A673 (cell line): Measurements from ENCODE around the gene CCDC148. TPM values are rescaled to one million over a fixed set of nuclear protein-coding genes. Genes with fewer than 3 reads are reported as not detected.

Experiments used
- BruUV-seq: library from RNA; stranded (reverse); fragments of 400-500 nt; replicated peaks from 2 replicates; lab custom pipeline; 2021; lab: Mats Ljungman, UMichigan
- CTCF ChIA-PET: fragments of 300-600 bp; sonication (Branson Sonifier 250); formaldehyde crosslinking; loops from one replicate; lab custom pipeline; 2022; ENCODE audit warnings: antibody characterized with exemption; lab: Charles Lee
- POLR2A ChIA-PET: fragments of 300-600 bp; sonication (Branson Sonifier 250); formaldehyde crosslinking; loops from one replicate; lab custom pipeline; 2022; ENCODE audit warnings: antibody characterized with exemption; ENCODE audit not compliant: low non-redundant PET; lab: Charles Lee
- DNase-seq: peaks from one replicate; pipeline ENCODE4 v3.0.0-alpha.2; 2015; ENCODE audit warnings: low spot score
- H3K27ac ChIP-seq: fragments of 200-600 bp; sonication (generic); 2 replicates; pipeline ENCODE4 v1.5.1; 2016; ENCODE audit warnings: mixed run types, low read depth, mild to moderate bottlenecking, mixed read lengths, antibody characterized with exemption, low read length; ENCODE audit not compliant: poor library complexity, severe bottlenecking
- H3K27me3 ChIP-seq: fragments of 200-600 bp; sonication (generic); replicated peaks from 2 replicates; pipeline ENCODE4 v1.6.1; 2017; ENCODE audit warnings: mixed run types, low read depth, mild to moderate bottlenecking, mixed read lengths, antibody characterized with exemption, low read length; ENCODE audit not compliant: insufficient read depth, poor library complexity
- H3K36me3 ChIP-seq: fragments of 200-600 bp; sonication (generic); 2 replicates; pipeline ENCODE4 v1.6.1; 2016; ENCODE audit warnings: mixed run types, mild to moderate bottlenecking, mixed read lengths, antibody characterized with exemption, low read length; ENCODE audit not compliant: insufficient read depth, poor library complexity, severe bottlenecking
- H3K4me1 ChIP-seq: fragments of 200-600 bp; sonication (generic); 2 replicates; pipeline ENCODE4 v1.6.1; 2017; ENCODE audit warnings: mixed run types, mild to moderate bottlenecking, mixed read lengths, antibody characterized with exemption, low read length; ENCODE audit not compliant: insufficient read depth, poor library complexity, severe bottlenecking
- H3K4me3 ChIP-seq: fragments of 200-600 bp; sonication (generic); 2 replicates; pipeline ENCODE4 v1.5.1; 2016; ENCODE audit warnings: low read depth, mixed run types, mild to moderate bottlenecking, mixed read lengths, low read length; ENCODE audit not compliant: poor library complexity, severe bottlenecking
- H3K9me3 ChIP-seq: fragments of 200-600 bp; sonication (generic); 2 replicates; pipeline ENCODE4 v1.6.1; 2016; ENCODE audit warnings: mixed run types, low read depth, mild to moderate bottlenecking, mixed read lengths, antibody characterized with exemption, low read length; ENCODE audit not compliant: poor library complexity, severe bottlenecking
- EZH2 ChIP-seq: fragments of 200-600 bp; sonication (generic); IDR thresholded peaks from 2 replicates; pipeline ENCODE4 v1.6.1; 2017; ENCODE audit warnings: borderline replicate concordance, low read depth, mild to moderate bottlenecking, mixed read lengths, antibody characterized with exemption, low read length; ENCODE audit not compliant: poor library complexity, severe bottlenecking
- intact Hi-C: fragments of 100-400 bp; cut with micrococcal nuclease; formaldehyde crosslinking; loops from one replicate; pipeline ENCODE4 v1.10.0; 2022; ENCODE audit not compliant: unreplicated experiment
- total RNA-seq: library from RNA; stranded (reverse); gene quantifications from 2 replicates; pipeline ENCODE4 v1.2.3, GENCODE V29; 2021
- TF ChIP-seq, protein P1 (sequence below): fragments of 300-800, 200-600 bp; sonication (generic); conservative IDR thresholded peaks from 2 replicates; pipeline ENCODE4 v1.5.1; 2017; ENCODE audit warnings: low read depth, mild to moderate bottlenecking, antibody characterized with exemption, low read length, moderate library complexity, mixed read lengths

The CCDC148 gene
- total RNA-seq, 1 experiment from 2014 or later = 0.90 TPM

DNA sequence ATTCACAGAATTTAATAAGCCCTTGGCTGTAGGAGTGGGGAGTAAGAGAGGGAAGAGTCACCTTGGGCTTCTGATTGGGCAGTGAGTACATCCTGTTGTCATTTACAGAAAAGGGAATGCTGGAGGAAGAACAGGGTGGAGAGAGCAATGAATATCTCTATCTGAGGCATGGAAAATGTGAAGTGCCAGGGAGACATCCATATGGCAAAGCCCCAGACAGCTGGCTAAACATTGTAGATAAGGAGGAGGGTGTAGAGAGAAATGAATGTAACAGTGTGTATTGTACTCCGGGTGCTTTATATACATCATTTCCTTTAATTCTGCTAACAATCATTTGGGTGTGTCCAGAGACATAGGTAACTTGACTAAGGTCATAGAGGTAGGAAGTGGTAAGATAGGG lies 251.3 kb downstream of the CCDC148 start:
- Histone ChIP-seq H3K27ac (no peak overlapping the region), H3K4me1 (no peaks in the 10 kb centered on the region), H3K27me3 (no peaks in the 10 kb centered on the region), H3K36me3 (no peaks in the 10 kb centered on the region), H3K9me3 (no peaks in the 10 kb centered on the region), H3K4me3 (no peak overlapping the region)
- intact Hi-C loops = no loop called here
- BruUV-seq = no TSS peak
- CTCF ChIA-PET = interaction anchor here (0.6 kb wide), 1 partner anchor 591 kb away, joined by 3 read pairs; no protein-coding TSS in a partner anchor
- no peak for DNase-seq
- TF ChIP-seq, protein P1, sequence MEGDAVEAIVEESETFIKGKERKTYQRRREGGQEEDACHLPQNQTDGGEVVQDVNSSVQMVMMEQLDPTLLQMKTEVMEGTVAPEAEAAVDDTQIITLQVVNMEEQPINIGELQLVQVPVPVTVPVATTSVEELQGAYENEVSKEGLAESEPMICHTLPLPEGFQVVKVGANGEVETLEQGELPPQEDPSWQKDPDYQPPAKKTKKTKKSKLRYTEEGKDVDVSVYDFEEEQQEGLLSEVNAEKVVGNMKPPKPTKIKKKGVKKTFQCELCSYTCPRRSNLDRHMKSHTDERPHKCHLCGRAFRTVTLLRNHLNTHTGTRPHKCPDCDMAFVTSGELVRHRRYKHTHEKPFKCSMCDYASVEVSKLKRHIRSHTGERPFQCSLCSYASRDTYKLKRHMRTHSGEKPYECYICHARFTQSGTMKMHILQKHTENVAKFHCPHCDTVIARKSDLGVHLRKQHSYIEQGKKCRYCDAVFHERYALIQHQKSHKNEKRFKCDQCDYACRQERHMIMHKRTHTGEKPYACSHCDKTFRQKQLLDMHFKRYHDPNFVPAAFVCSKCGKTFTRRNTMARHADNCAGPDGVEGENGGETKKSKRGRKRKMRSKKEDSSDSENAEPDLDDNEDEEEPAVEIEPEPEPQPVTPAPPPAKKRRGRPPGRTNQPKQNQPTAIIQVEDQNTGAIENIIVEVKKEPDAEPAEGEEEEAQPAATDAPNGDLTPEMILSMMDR = no peak
- no peak for TF ChIP-seq EZH2
- POLR2A ChIA-PET = no interaction called here

DNA sequence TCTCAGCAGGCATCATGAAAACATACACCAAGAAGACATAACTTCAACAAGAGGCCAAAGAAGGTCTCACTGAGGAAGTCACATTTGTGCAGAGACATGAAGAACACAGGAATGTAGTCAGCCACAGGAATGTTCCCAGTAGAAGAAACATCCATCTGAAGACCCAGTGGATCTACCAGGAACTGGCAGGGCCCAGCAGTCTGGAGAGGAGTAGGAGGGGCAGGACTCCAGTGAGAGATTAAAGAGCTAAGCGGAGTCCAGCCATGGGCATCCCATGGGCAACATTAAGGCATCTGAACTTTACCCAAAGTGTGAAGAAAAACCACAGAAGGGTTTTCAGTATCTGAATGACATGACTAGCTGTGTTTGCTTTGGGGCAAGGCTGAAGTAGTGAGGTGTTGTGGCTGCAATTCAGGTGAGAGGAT lies 251.8 kb downstream of the CCDC148 start:
- ChIA-PET CTCF (no interaction called here), POLR2A (no interaction called here)
- H3K9me3 ChIP-seq = no peaks in the 10 kb centered on the region
- H3K27me3 ChIP-seq = no peaks in the 10 kb centered on the region
- TF ChIP-seq EZH2 = no peak
- TF ChIP-seq, protein P1 = no peak
- H3K4me3 ChIP-seq = no peak overlapping the region
- no peak for DNase-seq
- intact Hi-C loops = no loop called here
- no peaks in the 10 kb centered on the region for H3K36me3 ChIP-seq
- H3K27ac ChIP-seq = no peak overlapping the region
- BruUV-seq = no TSS peak
- no peaks in the 10 kb centered on the region for H3K4me1 ChIP-seq

DNA sequence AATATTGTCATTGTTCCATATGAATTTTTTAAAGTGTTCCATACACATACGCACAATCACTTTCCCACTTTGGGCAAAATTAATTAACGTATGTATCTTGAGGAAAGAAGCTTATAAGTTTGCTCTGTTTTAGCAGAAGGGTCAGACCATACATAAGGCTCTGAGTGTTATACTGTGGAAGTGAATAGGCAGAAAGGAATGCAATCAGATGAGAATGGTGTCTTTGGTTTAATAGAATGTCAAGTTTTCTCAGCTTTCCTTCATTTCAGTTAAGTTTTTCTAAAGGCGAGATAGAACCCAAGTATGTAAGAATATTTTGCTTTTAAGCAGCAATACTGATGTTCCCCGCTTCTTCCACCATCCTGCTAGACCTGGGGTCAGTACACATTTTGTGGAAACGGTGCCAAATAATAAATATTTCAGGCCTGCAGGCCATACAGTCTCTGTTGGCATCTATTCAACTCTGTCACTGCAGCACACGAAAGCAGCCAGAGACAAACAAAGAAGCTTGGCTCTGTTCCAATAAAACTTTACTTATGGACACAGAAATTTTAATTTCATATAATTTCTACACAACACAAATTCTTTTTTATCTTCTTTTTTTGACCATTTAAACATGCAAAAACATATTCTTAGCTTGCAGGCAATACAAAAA lies 254.3 kb downstream of the CCDC148 start:
- CTCF ChIA-PET = no interaction called here
- no TSS peak for BruUV-seq
- H3K4me3 ChIP-seq = no peak overlapping the region
- TF ChIP-seq, protein P1 = no peak
- TF ChIP-seq EZH2 = no peak
- POLR2A ChIA-PET = interaction anchor here (0.8 kb wide), 1 partner anchor 11 kb away, joined by 3 read pairs; no protein-coding TSS in a partner anchor
- peak; percentile 35 for DNase-seq
- H3K9me3 ChIP-seq = no peaks in the 10 kb centered on the region
- H3K4me1 ChIP-seq = no peaks in the 10 kb centered on the region
- no peaks in the 10 kb centered on the region for H3K27me3 ChIP-seq
- H3K36me3 ChIP-seq = no peaks in the 10 kb centered on the region
- H3K27ac ChIP-seq = no peak overlapping the region
- intact Hi-C loops = no loop called here
